ENCODE results near the gene KIF4A. TPM values are rescaled to one million over a fixed set of nuclear protein-coding genes. Genes with fewer than 3 reads are reported as not detected.

The KIF4A gene
- total RNA-seq, 1 donor from 2014 or later = 0.25 TPM

DNA sequence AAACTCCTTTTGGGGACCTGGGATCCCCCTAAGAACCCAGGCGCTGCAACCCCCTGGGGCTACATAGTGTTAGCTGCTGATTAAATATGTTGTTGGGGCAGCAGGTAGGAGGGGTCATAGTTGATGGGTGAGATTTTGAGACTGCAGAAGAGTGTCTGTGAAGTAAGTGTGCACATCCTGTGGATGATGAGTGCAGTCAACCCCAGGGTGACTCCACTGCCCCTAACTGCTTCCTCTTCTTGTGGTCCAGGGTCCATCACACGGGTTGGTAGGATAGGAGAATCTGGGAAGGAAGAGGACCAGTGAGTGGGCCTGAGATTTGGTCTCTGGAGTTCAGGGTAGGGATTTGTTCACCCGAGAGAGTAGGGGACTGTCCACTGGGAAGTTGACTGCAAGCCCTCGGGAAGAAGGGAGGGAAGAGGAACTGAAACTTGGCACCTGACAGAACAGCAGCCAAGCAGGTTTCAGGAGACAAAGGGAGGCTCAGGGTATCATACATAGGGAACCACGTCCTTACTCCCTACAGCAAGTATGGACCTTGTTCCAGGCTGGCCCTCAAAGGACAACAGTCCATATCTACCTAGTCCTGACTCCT lies 163.2 kb downstream of the KIF4A start:
- intact Hi-C loops (cut with micrococcal nuclease) = no loop called here
- H3K36me3 ChIP-seq = no peaks in the 10 kb centered on the region
- H3K9me3 ChIP-seq (replicated peaks) = no peaks in the 10 kb centered on the region
- DNase-seq = no peak
- TF ChIP-seq, protein P1, sequence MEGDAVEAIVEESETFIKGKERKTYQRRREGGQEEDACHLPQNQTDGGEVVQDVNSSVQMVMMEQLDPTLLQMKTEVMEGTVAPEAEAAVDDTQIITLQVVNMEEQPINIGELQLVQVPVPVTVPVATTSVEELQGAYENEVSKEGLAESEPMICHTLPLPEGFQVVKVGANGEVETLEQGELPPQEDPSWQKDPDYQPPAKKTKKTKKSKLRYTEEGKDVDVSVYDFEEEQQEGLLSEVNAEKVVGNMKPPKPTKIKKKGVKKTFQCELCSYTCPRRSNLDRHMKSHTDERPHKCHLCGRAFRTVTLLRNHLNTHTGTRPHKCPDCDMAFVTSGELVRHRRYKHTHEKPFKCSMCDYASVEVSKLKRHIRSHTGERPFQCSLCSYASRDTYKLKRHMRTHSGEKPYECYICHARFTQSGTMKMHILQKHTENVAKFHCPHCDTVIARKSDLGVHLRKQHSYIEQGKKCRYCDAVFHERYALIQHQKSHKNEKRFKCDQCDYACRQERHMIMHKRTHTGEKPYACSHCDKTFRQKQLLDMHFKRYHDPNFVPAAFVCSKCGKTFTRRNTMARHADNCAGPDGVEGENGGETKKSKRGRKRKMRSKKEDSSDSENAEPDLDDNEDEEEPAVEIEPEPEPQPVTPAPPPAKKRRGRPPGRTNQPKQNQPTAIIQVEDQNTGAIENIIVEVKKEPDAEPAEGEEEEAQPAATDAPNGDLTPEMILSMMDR (IDR thresholded peaks at IDR 0.05; ENCODE audit: borderline replicate concordance) = no peak
- peak overlapping the region; percentile 73 for H3K4me3 ChIP-seq
- no peaks in the 10 kb centered on the region for H3K27me3 ChIP-seq (ENCODE audit: low read depth)
- H3K27ac ChIP-seq (replicated peaks) = no peak overlapping the region
- H3K4me1 ChIP-seq = peaks cover 8% of the 10 kb centered on the region

DNA sequence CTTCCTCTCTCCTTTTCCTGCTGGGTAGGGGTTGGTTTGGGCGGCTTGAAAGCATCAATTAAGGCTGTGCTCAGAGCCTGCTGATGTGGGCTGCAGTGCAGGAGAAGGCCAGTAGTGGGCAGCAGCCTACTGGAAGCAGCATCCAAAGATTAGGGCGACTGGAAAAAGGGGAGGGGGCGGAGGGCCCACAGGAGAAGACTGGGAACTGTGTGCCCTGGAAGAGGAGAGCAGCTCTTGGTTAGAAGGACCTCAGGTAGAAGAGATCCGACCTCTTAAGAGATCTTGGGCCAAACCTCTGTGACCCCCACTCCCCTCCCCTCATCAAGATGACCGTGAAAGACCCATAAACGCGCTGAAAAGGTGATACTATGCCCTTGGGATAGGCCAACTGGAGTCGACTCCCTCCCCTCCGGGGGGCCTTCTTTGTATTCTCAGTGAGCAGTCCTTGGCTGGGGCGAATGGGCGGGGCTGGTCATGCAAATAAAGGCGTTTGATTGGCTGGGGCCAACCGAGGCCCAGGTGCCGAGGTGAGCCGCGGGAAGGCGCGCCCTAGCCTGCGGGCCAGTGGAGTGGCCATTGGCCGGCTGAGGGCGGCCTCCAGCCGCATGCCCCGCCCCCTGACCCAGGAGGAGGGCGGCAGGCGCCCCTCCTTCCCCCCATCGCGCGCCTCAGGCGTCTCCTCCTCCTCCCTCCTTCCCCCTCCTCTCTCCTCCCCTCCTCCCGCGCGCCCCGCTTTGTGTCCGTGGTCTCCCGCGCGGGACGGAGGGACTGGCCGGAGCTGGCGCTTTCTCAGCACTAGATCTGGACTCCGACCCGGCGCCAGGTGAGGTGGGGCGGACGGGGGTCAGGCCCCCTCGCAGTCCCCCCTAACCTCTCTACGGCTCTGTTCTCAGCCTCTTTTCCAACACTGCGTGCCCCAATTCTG lies 164.8 kb downstream of the KIF4A start:
- DNase-seq = peak; percentile 71
- Histone ChIP-seq H3K9me3 (replicated peaks) (no peaks in the 10 kb centered on the region), H3K27me3 (ENCODE audit: low read depth) (no peaks in the 10 kb centered on the region), H3K4me1 (peaks cover 8% of the 10 kb centered on the region), H3K4me3 (peak overlapping the region; percentile 67), H3K36me3 (no peaks in the 10 kb centered on the region), H3K27ac (replicated peaks) (peak overlapping the region; percentile 87)
- intact Hi-C loops (cut with micrococcal nuclease) = no loop called here
- TF ChIP-seq, protein P1 (IDR thresholded peaks at IDR 0.05; ENCODE audit: borderline replicate concordance) = peak; percentile 83

DNA sequence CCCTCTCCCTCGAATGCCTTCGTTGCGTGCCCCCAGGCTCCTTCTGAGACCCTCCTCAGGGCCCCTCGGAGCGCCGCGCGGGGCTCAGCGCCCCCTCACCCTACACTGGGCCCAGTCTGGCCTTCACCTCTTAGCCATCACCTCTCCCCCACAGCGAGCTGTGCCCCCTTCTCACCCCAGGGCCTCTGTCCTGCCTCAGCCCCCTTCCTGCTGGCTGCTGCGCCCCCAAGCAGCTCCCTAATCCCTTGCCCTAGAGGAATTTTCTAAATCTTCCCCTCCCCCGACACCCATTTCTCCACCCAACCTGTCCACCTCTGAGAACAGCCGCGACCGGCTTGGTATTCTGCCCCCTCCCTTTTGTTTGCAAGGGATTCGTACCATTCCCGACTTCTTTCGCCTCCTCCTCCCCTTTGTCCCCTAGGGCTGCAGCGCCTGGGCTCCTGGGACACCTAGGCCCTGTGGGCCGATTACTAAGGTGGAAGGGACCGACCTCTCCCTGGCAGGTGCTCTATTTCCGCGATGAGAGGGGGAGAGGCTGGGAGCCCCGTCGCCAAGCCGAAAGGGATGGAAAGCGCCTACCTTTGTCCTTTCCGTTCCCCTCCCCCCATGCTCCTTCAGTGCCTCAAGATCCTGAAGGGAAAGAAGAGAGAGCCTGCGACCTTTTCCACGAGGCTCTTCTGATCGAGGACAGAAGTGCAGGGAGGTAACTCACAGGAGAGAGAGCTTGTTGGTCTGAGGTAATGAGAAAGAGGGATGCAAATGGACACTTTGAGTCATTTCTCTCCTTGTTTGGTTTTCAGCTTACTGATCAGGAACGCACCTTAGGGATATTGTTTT lies 165.7 kb downstream of the KIF4A start:
- DNase-seq = no peak
- TF ChIP-seq, protein P1 (IDR thresholded peaks at IDR 0.05; ENCODE audit: borderline replicate concordance) = no peak
- Histone ChIP-seq H3K27me3 (ENCODE audit: low read depth) (no peaks in the 10 kb centered on the region), H3K4me3 (peak overlapping the region; percentile 67), H3K27ac (replicated peaks) (peak overlapping the region; percentile 87), H3K4me1 (peaks cover 8% of the 10 kb centered on the region), H3K9me3 (replicated peaks) (no peaks in the 10 kb centered on the region), H3K36me3 (no peaks in the 10 kb centered on the region)
- intact Hi-C loops (cut with micrococcal nuclease) = no loop called here

DNA sequence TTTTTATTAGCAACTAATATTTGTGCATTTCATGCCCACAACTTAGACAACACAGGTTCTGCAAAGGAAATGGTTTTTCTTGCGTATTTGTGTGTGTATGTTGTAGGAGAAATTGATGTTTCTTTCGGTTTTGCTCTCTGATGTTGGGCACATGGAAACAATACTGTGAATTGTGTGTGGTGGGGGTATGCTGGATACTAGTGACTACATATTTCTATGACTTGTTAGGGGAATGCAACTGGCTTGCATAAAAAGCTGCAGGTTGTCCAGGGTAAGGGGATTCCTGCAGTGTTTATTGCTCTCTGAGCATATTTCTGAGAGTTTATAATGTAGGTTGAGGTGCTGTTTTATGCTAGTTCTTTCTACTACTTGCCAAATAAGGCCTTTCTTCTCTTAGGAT lies 166.4 kb downstream of the KIF4A start:
- peaks cover 4% of the 10 kb centered on the region for H3K36me3 ChIP-seq
- DNase-seq = no peak
- H3K27me3 ChIP-seq (ENCODE audit: low read depth) = no peaks in the 10 kb centered on the region
- intact Hi-C loops (cut with micrococcal nuclease) = no loop called here
- peak overlapping the region; percentile 67 for H3K4me3 ChIP-seq
- H3K4me1 ChIP-seq = peaks cover 8% of the 10 kb centered on the region
- H3K9me3 ChIP-seq (replicated peaks) = no peaks in the 10 kb centered on the region
- H3K27ac ChIP-seq (replicated peaks) = peak overlapping the region; percentile 87
- TF ChIP-seq, protein P1 (IDR thresholded peaks at IDR 0.05; ENCODE audit: borderline replicate concordance) = no peak

DNA sequence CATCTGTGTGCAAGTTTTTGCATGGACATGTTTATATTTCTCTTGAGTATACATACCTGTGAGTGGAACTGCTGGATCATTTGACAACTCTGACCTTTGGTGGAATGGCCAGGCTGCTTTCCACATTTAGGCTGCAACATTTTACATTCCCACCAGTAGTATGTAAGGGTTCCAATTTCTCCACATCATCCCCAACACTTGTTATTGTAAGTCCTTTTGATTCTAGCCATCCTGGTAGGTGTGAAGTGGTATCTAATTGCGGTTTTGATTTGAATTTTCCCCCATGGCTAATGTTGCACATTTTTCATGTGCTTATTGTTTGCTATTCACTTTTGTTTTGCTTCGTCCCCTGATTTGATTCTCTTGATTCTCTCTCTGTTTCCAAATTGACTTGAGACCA lies 171.1 kb downstream of the KIF4A start:
- TF ChIP-seq, protein P1 (IDR thresholded peaks at IDR 0.05; ENCODE audit: borderline replicate concordance) = no peak
- no peaks in the 10 kb centered on the region for H3K9me3 ChIP-seq (replicated peaks)
- no peak for DNase-seq
- H3K27me3 ChIP-seq (ENCODE audit: low read depth) = no peaks in the 10 kb centered on the region
- H3K4me1 ChIP-seq = no peaks in the 10 kb centered on the region
- H3K36me3 ChIP-seq = peaks cover 4% of the 10 kb centered on the region
- no peak overlapping the region for H3K27ac ChIP-seq (replicated peaks)
- intact Hi-C loops (cut with micrococcal nuclease) = no loop called here
- H3K4me3 ChIP-seq = no peak overlapping the region

All from left ventricle myocardium inferior (tissue), 1 donor.